Cardiac fibroblast (primary cell): Measurements from ENCODE around the gene C10orf95.

ENCODE experiments used
- DNase-seq, 2 donors: peaks; one replicate each; pipeline versions ENCODE4 v3.0.0 to v3.0.0-alpha.2; 2010; ENCODE audit warnings: low read depth in 2 of 2
- H3K4me3 ChIP-seq, 2 donors: replicated peaks in 1 of 2; 1 replicate in 1 of 2; 2 replicates in 1 of 2; pipeline ENCODE4 v1.5.1; 2011; ENCODE audit warnings: low read depth in 2 of 2, low read length in 2 of 2, mild to moderate bottlenecking in 2 of 2, moderate library complexity in 1 of 2
- CTCF ChIP-seq: IDR thresholded peaks from one replicate; pipeline ENCODE4 v1.5.1; 2011; ENCODE audit warnings: low read depth, mild to moderate bottlenecking, low read length, inconsistent platforms

Gene C10orf95

GRCh38 chr10:102421757-102422512 lies 29.4 kb downstream of the C10orf95 start:
- TF ChIP-seq CTCF = no peak
- H3K4me3 ChIP-seq = peak overlapping the region; percentile 86 to 91
- DNase-seq = no peak

GRCh38 chr10:102421507-102421756 lies 29.9 kb downstream of the C10orf95 start:
- no peak for TF ChIP-seq CTCF
- H3K4me3 ChIP-seq = peak overlapping the region; percentile 86 to 91
- DNase-seq = no peak

- DNase-seq = peak; percentile 97 to 98
- H3K4me3 ChIP-seq = peak within 1 kb of the TSS; percentile 86 to 91
- no peak for TF ChIP-seq CTCF
Observed at GRCh38 chr10:102420714-102421506, 30.4 kb downstream of the C10orf95 start, which contains the start of gene FBXL15. FBXL15 (plus strand) TSS chr10:102420836; CDS start chr10:102421130, 294 bp downstream.

- no peak for DNase-seq
- H3K4me3 ChIP-seq = peak overlapping the region; percentile 86 to 91
- no peak for TF ChIP-seq CTCF
Observed at GRCh38 chr10:102420181-102420713, 31.1 kb downstream of the C10orf95 start.

GRCh38 chr10:102419269-102420180 lies 31.8 kb downstream of the C10orf95 start:
- H3K4me3 ChIP-seq = peak overlapping the region; percentile 86 to 91
- peak in 1 of 2 donors; percentile 23 for DNase-seq
- TF ChIP-seq CTCF = no peak

GRCh38 chr10:102418622-102419268 lies 32.6 kb downstream of the C10orf95 start, which contains the start of gene PSD:
PSD (minus strand) TSS chr10:102418785; CDS start chr10:102417038, 1,747 bp downstream.
- TF ChIP-seq CTCF = no peak
- no peak for DNase-seq

More at GRCh38 chr10:102418622-102419268, 32.6 kb downstream of the C10orf95 start, which contains the start of gene PSD:
- H3K4me3 ChIP-seq = peak within 1 kb of the TSS; percentile 22 to 86
